ENCODE measurements around the gene NLRP6.
"Not testable (repeated sequence)": the region's sequence is repeated elsewhere in the genome, so short reads cannot be mapped to it uniquely, and the experiment has no call there.

- TF ChIP-seq CTCF (conservative IDR thresholded peaks at IDR 0.05; ENCODE audit: low read depth, low read length); EZH2 (IDR thresholded peaks at IDR 0.05; ENCODE audit: borderline replicate concordance, low read depth, low read length, poor library complexity, severe bottlenecking): not testable (repeated sequence)
Observed at GRCh38 chr11:319121-319887, 41.1 kb downstream of the NLRP6 start.

All from A673 (cell line).